Measurements from ENCODE around the gene LRRTM1.
A peak's percentile ranks its signal among the peaks of the same experiment; 100 is the strongest.

LRRTM1 gene

DNA sequence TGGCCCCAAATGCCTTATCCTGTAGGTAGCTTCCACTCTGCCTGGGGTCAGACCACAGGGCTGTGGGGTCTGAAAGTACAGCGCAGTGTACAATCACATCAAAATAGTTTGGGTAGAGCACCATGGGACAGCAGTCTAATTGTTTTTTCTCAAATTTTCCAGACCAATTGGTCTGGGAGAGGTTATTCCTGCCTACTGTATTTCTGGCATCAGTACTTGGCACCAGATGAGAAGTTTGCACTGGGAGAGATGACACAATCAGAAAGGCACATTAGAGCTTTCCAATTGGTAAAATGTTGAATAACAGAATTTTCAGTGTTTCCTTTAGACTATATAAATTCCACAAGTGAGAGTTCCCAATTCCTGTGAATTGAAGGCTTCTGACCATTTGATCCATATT lies 30.9 kb upstream of the LRRTM1 start:
- TF ChIP-seq CTCF (conservative IDR thresholded peaks at IDR 0.05; ENCODE audit: low read depth, low read length): no peak
- H3K4me3 ChIP-seq (ENCODE audit: low read depth, low read length): no peak overlapping the region
- no peak for DNase-seq (ENCODE audit: low read depth)

DNA sequence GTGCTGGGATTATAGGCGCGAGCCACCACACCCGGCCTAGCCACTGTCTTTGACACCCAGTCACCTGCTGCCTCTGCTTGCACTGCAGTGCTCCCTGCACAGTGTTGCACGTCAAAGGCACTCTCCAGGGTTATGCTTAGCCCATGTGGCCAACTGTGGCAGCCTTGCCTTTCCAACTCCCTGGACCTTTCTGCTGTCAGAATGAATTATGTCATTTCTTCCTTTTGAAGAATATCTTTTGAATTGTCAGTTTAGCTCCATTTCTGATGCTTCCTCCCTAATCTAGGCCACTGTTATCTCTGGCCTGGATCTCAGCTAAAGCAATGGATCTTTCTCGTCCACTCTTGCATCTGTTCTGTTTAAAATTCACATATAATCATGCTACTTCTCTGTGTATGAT lies 29.3 kb upstream of the LRRTM1 start:
- no peak for TF ChIP-seq CTCF (conservative IDR thresholded peaks at IDR 0.05; ENCODE audit: low read depth, low read length)
- H3K4me3 ChIP-seq (ENCODE audit: low read depth, low read length): no peak overlapping the region
- DNase-seq (ENCODE audit: low read depth): no peak

DNA sequence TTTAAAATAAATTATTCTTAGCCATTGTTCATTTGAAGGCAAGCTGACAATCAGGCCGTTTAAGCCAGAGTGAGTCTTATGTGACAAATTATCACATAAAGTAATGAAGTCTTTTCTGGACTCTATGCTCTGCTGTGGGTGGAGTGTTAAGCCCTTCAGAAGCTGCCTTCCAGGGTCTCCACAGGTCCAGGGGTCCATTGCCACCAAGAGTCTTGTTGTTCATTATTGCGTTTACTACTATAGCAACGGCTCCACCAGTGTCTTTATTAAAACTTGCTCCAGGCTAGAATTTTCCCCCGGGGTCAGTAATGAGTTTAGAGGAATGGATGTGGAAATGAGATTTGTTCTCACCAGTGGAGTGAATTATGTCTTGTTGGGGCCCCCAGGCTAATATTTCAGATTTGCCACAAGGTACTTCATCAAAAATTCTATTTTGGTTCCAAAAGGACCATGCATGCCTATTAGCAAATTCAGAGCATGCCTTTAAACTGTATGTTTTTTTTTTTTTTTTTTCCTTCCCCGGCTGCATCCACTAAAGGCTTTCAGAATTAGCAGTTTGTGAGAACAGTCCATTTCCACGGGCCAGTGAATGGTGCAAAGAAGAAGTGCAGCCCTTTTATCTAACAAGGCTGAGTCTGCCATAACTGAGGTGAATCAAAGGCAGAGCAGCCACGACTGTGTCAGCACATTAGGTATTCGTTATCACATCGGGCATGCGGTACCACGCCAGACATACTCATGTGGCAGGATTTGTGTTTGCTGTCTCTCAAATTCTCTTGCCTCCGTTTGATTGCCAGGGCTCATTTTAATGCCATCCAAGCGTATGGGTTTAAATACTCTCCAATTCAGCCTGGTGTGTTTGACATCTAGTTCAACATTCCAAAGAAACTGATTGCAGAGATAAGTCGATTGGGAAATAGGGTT lies 26.2 kb upstream of the LRRTM1 start:
- no peak overlapping the region for H3K4me3 ChIP-seq (ENCODE audit: low read depth, low read length)
- TF ChIP-seq CTCF (conservative IDR thresholded peaks at IDR 0.05; ENCODE audit: low read depth, low read length): no peak
- no peak for DNase-seq (ENCODE audit: low read depth)

DNA sequence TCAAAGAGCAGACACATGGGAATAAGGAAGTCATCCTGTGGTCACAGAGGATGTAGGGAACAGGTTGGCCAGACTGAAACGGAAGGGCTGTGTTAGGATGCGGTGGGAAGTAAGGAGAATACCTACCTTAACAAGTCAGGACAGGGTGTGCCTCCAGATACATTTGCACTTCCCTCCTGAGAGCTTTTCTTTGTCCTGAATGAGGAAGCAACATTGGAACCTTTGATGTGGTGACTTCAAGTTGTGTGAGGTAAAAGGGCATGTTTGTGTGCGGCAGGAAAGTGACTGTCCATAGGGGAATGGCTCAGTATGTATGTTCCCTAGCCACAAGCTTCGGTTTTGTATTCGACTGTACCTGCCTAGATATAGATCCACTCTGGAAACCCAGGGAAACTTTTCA lies 24.9 kb upstream of the LRRTM1 start:
- DNase-seq (ENCODE audit: low read depth): no peak
- H3K4me3 ChIP-seq (ENCODE audit: low read depth, low read length): no peak overlapping the region
- TF ChIP-seq CTCF (conservative IDR thresholded peaks at IDR 0.05; ENCODE audit: low read depth, low read length): no peak

GRCh38 chr2:80328159-80328571 lies 23.6 kb upstream of the LRRTM1 start:
- DNase-seq (ENCODE audit: low read depth): no peak
- H3K4me3 ChIP-seq (ENCODE audit: low read depth, low read length): no peak overlapping the region
- no peak for TF ChIP-seq CTCF (conservative IDR thresholded peaks at IDR 0.05; ENCODE audit: low read depth, low read length)

DNA sequence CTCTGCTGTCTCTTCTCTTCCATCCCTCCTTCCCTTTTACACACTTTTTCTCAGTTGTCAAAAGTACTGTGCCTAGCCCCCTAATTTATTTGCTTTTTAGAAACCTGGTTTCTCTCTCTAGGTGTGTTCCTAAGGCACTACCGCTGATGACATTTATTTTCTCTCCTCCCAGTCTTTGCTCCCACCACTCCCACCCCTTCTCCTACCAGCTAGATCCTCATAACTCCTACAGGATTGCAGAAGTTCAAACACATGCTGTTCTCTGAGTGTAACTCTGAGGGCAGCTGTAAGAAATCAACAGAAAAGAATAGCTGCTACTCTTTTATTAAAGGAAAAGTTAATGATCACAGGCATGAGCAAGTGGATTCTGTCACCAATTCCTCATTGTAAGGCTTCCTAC lies 22.3 kb upstream of the LRRTM1 start:
- DNase-seq (ENCODE audit: low read depth): no peak
- no peak for TF ChIP-seq CTCF (conservative IDR thresholded peaks at IDR 0.05; ENCODE audit: low read depth, low read length)
- H3K4me3 ChIP-seq (ENCODE audit: low read depth, low read length): no peak overlapping the region

- peak; percentile 40 for DNase-seq (ENCODE audit: low read depth)
- peak; percentile 52 for TF ChIP-seq CTCF (conservative IDR thresholded peaks at IDR 0.05; ENCODE audit: low read depth, low read length)
- H3K4me3 ChIP-seq (ENCODE audit: low read depth, low read length): no peak overlapping the region
Observed at GRCh38 chr2:80326214-80326613, 21.7 kb upstream of the LRRTM1 start.

Measured in choroid plexus epithelial cell (primary cell).